A673 (cell line): ENCODE data around the gene PAPPA. TPM values are rescaled to one million over a fixed set of nuclear protein-coding genes. Genes with fewer than 3 reads are reported as not detected.

Source experiments
- BruUV-seq: library from RNA; stranded (reverse); fragments of 400-500 nt; replicated peaks from 2 replicates; lab custom pipeline; 2021; lab: Mats Ljungman, UMichigan
- CTCF ChIA-PET: fragments of 300-600 bp; sonication (Branson Sonifier 250); formaldehyde crosslinking; loops from one replicate; lab custom pipeline; 2022; ENCODE audit warnings: antibody characterized with exemption; lab: Charles Lee
- POLR2A ChIA-PET: fragments of 300-600 bp; sonication (Branson Sonifier 250); formaldehyde crosslinking; loops from one replicate; lab custom pipeline; 2022; ENCODE audit warnings: antibody characterized with exemption; ENCODE audit not compliant: low non-redundant PET; lab: Charles Lee
- DNase-seq: peaks from one replicate; pipeline ENCODE4 v3.0.0-alpha.2; 2015; ENCODE audit warnings: low spot score
- H3K27ac ChIP-seq: fragments of 200-600 bp; sonication (generic); 2 replicates; pipeline ENCODE4 v1.5.1; 2016; ENCODE audit warnings: mixed run types, low read depth, mild to moderate bottlenecking, mixed read lengths, antibody characterized with exemption, low read length; ENCODE audit not compliant: poor library complexity, severe bottlenecking
- H3K27me3 ChIP-seq: fragments of 200-600 bp; sonication (generic); replicated peaks from 2 replicates; pipeline ENCODE4 v1.6.1; 2017; ENCODE audit warnings: mixed run types, low read depth, mild to moderate bottlenecking, mixed read lengths, antibody characterized with exemption, low read length; ENCODE audit not compliant: insufficient read depth, poor library complexity
- H3K36me3 ChIP-seq: fragments of 200-600 bp; sonication (generic); 2 replicates; pipeline ENCODE4 v1.6.1; 2016; ENCODE audit warnings: mixed run types, mild to moderate bottlenecking, mixed read lengths, antibody characterized with exemption, low read length; ENCODE audit not compliant: insufficient read depth, poor library complexity, severe bottlenecking
- H3K4me1 ChIP-seq: fragments of 200-600 bp; sonication (generic); 2 replicates; pipeline ENCODE4 v1.6.1; 2017; ENCODE audit warnings: mixed run types, mild to moderate bottlenecking, mixed read lengths, antibody characterized with exemption, low read length; ENCODE audit not compliant: insufficient read depth, poor library complexity, severe bottlenecking
- H3K4me3 ChIP-seq: fragments of 200-600 bp; sonication (generic); 2 replicates; pipeline ENCODE4 v1.5.1; 2016; ENCODE audit warnings: low read depth, mixed run types, mild to moderate bottlenecking, mixed read lengths, low read length; ENCODE audit not compliant: poor library complexity, severe bottlenecking
- H3K9me3 ChIP-seq: fragments of 200-600 bp; sonication (generic); 2 replicates; pipeline ENCODE4 v1.6.1; 2016; ENCODE audit warnings: mixed run types, low read depth, mild to moderate bottlenecking, mixed read lengths, antibody characterized with exemption, low read length; ENCODE audit not compliant: poor library complexity, severe bottlenecking
- EZH2 ChIP-seq: fragments of 200-600 bp; sonication (generic); IDR thresholded peaks from 2 replicates; pipeline ENCODE4 v1.6.1; 2017; ENCODE audit warnings: borderline replicate concordance, low read depth, mild to moderate bottlenecking, mixed read lengths, antibody characterized with exemption, low read length; ENCODE audit not compliant: poor library complexity, severe bottlenecking
- intact Hi-C: fragments of 100-400 bp; cut with micrococcal nuclease; formaldehyde crosslinking; loops from one replicate; pipeline ENCODE4 v1.10.0; 2022; ENCODE audit not compliant: unreplicated experiment
- total RNA-seq: library from RNA; stranded (reverse); gene quantifications from 2 replicates; pipeline ENCODE4 v1.2.3, GENCODE V29; 2021
- TF ChIP-seq, protein P1 (sequence below): fragments of 300-800, 200-600 bp; sonication (generic); conservative IDR thresholded peaks from 2 replicates; pipeline ENCODE4 v1.5.1; 2017; ENCODE audit warnings: low read depth, mild to moderate bottlenecking, antibody characterized with exemption, low read length, moderate library complexity, mixed read lengths

PAPPA gene
- total RNA-seq, 1 experiment from 2014 or later: 47.4 TPM

- POLR2A ChIA-PET: no interaction called here
- CTCF ChIA-PET: no interaction called here
- Histone ChIP-seq H3K27ac (no peak overlapping the region), H3K4me3 (no peak overlapping the region), H3K4me1 (peaks cover 15% of the 10 kb centered on the region), H3K36me3 (peaks cover 85% of the 10 kb centered on the region), H3K9me3 (no peaks in the 10 kb centered on the region), H3K27me3 (no peaks in the 10 kb centered on the region)
- no peak for DNase-seq
- intact Hi-C loops: no loop called here
- TF ChIP-seq, protein P1, sequence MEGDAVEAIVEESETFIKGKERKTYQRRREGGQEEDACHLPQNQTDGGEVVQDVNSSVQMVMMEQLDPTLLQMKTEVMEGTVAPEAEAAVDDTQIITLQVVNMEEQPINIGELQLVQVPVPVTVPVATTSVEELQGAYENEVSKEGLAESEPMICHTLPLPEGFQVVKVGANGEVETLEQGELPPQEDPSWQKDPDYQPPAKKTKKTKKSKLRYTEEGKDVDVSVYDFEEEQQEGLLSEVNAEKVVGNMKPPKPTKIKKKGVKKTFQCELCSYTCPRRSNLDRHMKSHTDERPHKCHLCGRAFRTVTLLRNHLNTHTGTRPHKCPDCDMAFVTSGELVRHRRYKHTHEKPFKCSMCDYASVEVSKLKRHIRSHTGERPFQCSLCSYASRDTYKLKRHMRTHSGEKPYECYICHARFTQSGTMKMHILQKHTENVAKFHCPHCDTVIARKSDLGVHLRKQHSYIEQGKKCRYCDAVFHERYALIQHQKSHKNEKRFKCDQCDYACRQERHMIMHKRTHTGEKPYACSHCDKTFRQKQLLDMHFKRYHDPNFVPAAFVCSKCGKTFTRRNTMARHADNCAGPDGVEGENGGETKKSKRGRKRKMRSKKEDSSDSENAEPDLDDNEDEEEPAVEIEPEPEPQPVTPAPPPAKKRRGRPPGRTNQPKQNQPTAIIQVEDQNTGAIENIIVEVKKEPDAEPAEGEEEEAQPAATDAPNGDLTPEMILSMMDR: no peak
- TF ChIP-seq EZH2: no peak
- no TSS peak for BruUV-seq
Measured at GRCh38 chr9:116212986-116213692, 59.5 kb downstream of the PAPPA start.

GRCh38 chr9:116213693-116214047 lies 60.1 kb downstream of the PAPPA start:
- Histone ChIP-seq H3K27ac (no peak overlapping the region), H3K4me3 (no peak overlapping the region), H3K9me3 (no peaks in the 10 kb centered on the region), H3K36me3 (peaks cover 85% of the 10 kb centered on the region), H3K27me3 (no peaks in the 10 kb centered on the region), H3K4me1 (peaks cover 10% of the 10 kb centered on the region)
- ChIA-PET CTCF (no interaction called here), POLR2A (no interaction called here)
- DNase-seq: no peak
- intact Hi-C loops: no loop called here
- no peak for TF ChIP-seq EZH2
- TF ChIP-seq, protein P1: no peak
- no TSS peak for BruUV-seq

DNA sequence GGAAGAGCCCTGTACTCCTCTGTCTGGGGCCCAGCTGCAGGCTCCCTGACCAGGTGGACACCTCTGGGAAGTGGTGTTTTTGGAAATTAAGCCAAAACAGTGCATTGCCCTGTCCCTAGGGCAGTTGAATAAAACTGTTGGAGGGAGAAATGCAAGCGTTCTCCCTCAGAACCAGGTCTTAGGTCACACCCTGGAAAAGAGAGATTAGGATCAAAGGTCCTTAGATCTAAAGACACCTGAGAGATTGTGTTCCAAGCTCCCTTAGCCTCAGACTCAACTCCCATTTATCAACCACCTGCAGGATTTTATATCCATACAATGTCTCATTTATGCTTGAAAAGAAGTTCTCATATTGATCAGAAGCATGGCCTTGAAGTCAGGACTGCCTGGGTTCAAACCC lies 64.8 kb downstream of the PAPPA start:
- POLR2A ChIA-PET: no interaction called here
- no TSS peak for BruUV-seq
- intact Hi-C loops: no loop called here

More for the DNA sequence above, 64.8 kb downstream of the PAPPA start:
- Histone ChIP-seq H3K4me3 (no peak overlapping the region), H3K9me3 (no peaks in the 10 kb centered on the region), H3K36me3 (peaks cover 86% of the 10 kb centered on the region), H3K4me1 (no peaks in the 10 kb centered on the region), H3K27me3 (no peaks in the 10 kb centered on the region), H3K27ac (no peak overlapping the region)
- CTCF ChIA-PET: no interaction called here
- TF ChIP-seq EZH2: no peak
- TF ChIP-seq, protein P1: no peak
- no peak for DNase-seq
